SH-SY5Y (cell line): ENCODE results near the gene SYCN.

Experiments used
- GATA2 ChIP-seq: IDR thresholded peaks from 2 replicates; pipeline ENCODE4 v1.6.1; 2011; ENCODE audit warnings: mild to moderate bottlenecking, low read depth, low read length
- GATA3 ChIP-seq: IDR thresholded peaks from 2 replicates; pipeline ENCODE4 v1.6.1; 2011; ENCODE audit warnings: low read depth, mild to moderate bottlenecking, low read length, moderate library complexity

DNA sequence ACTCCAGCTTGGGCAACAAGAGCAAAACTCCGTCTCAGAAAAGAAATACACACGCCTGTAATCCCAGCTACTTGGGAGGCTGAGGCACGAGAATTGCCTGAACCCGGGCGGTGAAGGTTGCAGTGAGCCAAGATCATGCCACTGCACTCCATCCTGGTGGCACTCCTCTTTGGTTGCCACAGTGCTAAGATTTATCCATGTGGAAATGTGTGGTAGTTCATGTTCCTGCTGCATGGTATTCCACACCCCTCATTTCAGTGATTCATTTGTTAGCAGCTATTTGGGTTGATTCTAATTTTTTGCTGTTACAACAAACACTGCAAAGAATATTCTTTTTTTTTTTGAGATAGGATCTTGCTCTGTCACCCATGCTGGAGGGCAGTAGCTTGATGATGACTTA is 28.6 kb upstream of the SYCN start:
- TF ChIP-seq GATA2 (no peak), GATA3 (no peak)
